NCI-H146 (cell line): Measurements from ENCODE around the gene EFNA1.
"Not testable (repeated sequence)": the region's sequence is repeated elsewhere in the genome, so short reads cannot be mapped to it uniquely, and the experiment has no call there.

Experiments
- DNase-seq: peaks from one replicate; lab custom pipeline; 2025; lab: John Stamatoyannopoulos, UW

Gene EFNA1

DNA sequence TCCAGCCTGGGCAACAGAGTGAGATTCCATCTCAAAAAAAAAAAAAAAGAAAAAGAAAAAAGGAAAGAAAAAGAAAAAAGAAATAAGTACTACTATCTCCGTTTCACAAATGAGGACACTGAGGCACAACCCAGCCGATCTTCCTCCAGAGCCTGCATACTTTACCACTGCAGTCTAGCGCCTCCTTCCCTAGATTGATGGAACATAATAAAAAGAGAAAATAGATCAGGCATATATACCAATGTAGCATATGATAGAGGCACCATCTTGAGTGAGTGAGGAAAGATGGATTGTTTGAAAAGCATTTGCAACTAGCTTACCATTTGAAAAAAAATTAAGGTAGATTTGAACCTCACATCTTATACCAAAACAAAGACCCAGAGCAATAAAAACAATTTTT lies 17.8 kb downstream of the EFNA1 start:
- no peak for DNase-seq

DNA sequence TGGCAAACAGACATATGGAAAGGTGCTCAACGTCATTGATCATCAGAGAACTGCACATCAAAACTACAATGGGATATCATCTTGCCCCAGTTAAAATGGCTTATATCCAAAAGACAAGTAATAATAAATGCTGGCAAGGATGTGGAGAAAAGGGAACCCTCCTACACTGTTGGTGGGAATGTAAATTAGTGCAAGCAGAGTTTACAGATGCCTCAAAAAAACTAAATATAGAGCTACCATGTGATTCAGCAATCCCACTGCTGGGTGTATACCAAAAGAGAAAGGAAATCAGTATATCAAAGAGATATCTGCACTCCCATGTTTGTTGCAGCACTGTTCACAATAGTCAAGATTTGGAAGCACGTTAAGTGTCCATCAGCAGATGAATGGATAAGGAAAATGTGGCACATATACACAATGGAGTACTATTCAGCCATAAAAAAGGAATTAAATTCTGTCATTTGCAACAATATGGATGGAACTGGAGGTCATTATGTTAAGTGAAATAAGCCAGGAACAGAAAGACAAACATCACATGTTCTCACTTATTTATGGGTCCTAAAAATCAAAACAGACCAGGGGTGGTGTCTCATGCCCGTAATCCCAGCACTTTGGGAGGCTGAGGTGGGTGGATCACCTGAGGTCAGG lies 28.4 kb downstream of the EFNA1 start:
- DNase-seq = not testable (repeated sequence)

DNA sequence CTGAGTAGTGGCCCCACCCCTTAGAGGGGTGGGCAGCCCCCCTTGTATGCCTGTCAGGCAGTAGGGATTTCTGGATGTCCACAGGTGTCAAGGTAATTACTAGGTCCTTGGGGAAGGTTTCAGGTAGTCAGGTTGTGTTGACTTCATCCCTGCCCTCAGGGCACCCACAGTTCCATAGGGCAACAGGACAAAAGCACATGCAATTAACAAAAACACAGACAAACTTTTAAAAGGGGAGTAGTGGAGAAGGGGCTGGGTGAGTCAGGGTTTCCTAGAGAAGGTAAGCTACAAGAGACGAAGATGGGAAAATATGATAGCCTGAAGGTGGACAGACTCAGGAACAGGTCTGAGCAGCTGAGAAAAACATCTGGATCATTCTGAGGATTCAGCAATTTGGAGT lies 31.3 kb downstream of the EFNA1 start:
- peak; percentile 54 for DNase-seq

DNA sequence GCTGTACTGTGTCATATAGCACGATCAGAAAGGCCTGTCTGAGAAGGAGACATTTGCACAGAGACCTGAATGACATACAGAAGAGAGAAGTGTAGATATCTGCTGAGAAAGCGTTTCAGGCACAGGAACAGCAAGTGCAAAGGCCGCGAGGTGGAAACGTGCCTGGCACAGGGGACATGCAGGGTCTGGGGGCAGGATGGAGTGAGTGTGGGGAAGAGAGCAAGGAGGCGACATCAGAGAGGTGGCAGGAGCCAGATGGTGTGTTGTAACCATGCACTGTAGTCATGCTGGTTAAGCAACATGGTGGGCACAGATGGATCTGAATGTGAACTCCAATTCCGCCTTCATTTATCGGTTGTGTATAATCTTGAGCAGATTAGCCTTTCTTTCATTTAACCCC lies 32.5 kb downstream of the EFNA1 start:
- no peak for DNase-seq

DNA sequence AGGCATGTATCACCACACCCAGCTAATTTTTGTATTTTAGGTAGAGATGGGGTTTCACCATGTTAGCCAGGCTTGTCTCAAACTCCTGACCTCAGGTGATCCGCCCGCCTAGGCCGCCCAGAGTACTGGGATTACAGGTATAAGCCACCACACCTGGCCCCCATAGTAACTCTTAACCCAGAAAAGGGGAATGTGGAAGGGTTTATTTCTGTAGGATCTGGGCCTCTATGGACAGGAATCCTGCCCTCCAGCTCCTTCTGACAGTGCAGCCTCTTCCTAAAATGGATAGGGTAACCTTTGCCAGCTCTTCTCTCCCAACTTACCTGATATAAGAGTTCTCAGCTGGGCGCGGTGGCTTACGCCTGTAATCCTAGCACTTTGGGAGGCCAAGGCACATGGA lies 35.0 kb downstream of the EFNA1 start:
- not testable (repeated sequence) for DNase-seq

DNA sequence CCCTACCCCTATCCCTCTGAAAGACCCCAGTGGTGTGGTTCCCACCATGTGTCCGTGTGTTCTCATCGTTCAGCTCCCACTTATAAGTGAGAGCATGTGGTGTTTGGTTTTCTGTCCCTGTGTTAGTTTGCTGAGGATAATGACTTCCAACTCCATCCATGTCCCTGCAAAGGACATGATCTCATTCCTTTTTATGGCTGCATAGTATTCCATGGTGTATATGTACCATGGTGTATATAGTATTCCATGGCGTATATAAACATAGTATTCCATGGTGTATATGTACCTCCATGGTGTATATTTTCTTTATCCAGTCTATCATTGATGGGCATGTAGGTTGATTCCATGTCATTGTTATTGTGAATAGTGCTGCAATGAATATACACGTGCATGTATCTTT lies 36.1 kb downstream of the EFNA1 start:
- not testable (repeated sequence) for DNase-seq

DNA sequence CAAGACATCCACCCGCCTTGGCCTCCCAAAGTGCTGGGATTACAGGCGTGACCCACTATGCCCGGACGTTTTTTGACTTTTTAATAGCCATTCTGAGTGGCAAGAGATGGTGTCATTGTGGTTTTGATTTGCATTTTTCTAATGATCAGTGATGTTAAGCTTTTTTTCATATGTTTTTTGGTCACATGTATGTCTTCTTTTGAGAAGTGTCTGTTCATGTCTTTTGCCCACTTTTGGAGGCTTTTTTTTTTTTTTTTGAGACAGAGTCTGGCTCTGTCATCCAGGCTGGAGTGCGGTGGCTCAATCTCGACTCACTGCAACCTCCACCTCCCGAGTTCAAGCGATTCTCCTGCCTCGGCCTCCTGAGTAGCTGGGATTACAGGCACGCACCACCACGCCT lies 36.9 kb downstream of the EFNA1 start:
- not testable (repeated sequence) for DNase-seq

DNA sequence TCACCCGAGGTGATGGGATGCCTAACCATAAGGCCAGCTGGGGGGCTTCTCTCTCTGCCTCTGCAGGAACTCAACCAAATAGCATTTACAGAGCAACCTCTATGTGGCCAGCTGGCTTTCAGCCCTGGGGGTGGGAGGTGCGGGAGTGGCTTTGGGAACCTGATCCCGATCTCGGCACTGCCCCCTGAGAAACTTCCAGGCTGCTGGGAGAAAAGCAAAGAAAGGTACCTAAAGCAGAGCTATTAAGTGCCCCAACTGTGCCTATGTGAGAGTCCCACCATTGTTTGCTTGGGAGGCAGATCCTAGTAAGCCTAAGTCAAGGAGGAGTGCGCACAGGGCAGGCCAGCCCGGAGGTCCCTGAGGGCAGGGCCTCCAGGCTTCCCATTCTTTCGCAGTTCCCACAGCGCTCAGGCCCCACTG lies 38.4 kb downstream of the EFNA1 start:
- no peak for DNase-seq

DNA sequence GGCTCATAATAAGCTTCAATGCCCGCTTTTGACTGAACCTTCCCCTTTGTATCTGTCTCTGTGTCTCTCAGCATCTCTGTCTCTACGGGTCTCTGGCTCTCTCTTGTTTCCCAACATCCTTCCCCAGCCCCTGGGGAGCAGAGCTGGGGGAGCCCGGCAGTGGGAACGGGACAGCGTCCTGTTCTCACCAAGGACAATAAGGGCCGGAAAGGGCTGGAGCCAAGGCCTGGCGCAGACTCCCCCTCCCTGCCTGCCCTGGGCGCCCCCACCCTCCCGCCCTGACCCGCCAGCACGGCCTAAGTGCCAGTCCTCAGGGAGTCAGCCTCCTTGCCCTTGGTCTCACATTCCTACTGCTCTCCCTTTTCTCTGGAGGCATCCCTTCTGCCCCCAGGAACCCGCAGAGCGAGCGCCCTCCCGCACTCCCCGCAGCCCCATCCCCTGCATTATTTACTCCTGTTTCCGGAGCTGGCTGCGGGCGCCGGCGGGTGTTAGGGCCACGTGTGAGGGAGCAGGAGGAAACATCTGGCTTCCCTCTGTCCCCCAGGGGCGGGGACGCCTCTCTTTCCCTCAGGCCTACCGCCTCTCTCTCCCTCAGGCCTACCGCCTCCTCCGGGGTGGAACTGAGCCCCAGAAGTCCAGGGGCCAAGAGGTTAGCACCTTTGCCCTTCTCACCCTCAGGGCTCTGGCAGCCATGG lies 38.9 kb downstream of the EFNA1 start:
- DNase-seq = peak; percentile 43

DNA sequence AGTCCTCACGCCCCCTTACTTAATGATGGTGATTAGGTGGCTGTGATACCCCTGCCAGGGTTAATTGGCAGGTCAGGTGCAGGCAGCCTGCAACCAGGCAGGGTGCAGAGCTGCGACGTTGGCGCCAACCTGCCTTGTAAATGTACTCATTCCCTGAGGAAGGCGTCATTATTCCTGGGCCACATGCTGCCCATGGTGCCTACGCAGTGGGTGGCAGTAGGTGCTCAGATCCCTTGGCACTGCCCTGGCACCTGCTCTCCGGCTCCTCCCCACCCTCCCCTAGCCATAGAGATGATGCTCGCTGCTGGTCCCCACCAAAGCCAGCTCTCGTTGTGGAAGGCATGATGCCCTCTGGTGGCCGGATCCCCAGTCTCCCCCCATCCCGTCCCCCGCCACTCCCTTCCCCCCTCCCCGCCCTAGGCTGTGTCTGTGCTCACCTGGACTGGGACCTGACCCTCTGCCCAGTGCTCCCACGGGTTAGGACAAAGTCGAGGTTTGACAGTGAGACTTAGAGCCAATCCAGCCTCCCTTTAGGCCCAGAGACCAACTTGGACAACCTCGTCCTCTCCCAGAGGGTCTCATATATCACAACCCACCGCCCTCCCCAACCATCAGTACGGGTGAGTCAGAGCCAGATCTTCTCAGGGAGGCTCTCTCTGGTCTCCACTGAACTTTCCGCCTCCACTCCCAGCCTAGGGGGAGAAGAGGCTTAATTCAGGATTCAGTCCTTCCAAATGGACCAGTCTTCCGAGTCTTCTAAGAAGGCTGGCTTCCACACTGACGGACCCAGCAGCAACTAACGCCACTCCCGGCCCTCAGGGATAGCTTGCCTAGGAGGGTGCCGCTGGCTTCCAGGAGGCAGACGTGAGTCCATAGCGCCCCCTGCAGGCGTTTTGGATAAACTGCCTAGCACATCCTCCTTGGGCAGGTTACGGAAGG lies 39.8 kb downstream of the EFNA1 start:
- DNase-seq = peak; percentile 87

DNA sequence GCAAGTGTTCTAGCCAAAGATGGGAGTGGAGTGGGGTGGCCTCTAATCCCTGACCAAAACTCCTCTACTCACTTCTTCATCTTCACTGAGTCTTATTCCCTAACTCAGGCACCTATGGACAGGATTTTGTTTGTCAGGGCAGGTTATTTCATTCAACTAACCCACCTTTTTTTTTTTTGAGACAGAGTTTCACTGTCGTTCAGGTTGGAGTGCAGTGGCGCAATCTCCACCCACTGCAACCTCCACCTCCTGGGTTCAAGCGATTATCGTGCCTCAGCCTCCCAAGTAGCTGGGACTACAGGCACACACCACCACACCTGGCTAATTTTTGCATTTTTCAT lies 40.4 kb downstream of the EFNA1 start:
- not testable (repeated sequence) for DNase-seq

DNA sequence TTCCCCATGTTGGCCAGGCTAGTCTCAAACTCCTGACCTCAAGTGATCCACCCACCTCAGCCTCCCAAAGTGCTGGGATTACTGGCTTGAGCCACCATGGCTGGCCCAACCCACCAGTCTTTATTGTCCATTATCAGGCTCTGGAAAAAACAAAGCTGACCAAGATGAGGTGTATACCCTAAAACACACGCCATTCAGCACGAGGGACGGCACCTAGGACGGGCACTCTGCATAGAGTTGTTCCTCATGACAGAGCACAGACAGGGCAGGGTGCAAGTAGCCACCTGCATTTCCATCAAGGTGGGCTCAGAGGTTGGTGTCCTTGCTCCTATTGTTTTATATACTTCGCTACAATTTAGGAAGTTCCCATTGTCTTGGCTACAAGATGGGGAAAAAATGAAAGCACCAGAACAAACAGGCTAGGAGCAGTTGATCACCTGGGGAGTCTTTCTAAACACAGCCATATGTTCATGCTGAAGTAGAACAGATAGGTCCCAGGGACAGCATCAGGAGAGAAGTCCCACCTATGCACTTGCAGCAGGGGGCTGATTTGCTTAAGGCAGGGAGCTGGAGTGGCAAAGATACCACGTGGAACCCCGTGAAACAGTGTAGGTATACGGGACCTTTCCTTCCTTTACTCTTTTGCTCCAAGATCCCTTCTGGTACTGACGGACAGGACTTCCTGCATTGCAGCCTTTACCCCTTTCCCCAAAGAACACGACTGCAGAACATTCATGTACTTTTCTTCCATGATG lies 41.0 kb downstream of the EFNA1 start:
- no peak for DNase-seq

DNA sequence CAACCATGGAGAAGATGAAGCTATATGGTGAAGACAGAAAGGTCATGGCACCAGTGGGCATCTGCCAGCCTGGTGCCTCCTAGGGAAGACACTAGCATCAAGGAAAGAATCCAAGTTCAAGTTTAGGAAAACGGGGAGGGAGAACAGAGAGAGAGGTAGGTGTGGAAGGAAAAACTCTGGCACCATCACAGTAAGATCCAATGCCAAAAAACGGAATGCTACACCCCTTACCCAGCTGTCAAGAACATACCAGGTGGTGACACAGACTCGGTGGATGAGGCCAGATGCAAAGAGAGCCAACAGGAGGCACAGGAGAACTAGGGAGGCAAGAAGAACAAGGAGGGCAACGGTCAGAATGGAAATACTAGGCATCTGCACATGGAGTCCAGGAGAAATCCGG lies 41.9 kb downstream of the EFNA1 start:
- no peak for DNase-seq

DNA sequence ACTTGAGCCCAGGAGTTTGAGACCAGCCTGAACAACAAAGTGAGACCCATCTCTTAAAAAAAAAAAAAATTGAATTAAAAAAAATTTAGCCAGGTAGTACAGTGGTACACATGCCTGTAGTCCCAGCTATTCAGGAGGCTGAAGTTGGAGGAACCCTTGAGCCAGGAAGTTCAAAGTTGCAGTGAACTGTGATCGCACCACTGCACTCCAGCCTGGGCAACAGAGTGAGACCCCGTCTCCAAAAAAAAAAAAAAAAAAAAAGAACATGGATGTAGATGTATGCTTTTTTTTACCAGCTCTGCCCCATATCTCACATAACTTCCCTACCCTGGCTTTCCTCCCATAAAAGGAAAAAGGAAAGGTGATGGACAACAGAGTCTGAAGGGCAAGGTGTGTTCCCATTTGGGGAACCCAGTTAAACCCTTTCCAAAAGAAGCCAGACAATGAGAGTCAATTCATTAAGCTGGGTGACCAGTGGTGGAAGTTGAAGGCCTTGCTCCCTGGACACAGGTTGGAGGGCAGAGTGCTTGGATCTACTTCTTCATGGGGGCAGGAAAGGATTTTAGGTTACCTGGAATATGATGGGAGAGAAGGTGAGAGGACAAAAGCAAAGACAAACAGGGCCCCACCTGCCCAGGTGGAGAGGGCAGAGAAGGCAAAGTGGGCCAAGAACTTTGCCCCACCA lies 42.6 kb downstream of the EFNA1 start:
- DNase-seq = no peak

DNA sequence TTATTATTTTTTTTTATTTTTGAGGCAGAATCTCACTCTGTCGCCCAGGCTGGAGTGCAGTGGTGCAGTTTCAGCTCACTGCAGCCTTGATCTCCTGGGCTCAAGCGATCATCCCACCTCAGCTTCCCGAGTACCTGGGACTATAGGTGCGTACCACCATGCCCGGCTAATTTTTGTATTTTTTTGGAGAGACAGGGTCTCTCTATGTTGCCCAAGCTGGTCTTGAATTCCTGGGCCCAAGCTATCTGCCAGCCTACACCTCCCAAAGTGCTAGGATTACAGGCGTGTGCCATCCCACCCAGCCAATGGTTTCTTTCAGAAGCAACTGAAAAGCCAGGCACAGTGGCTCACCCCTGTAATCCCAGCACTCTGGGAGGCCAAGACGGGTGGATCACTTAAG lies 43.1 kb downstream of the EFNA1 start:
- no peak for DNase-seq

DNA sequence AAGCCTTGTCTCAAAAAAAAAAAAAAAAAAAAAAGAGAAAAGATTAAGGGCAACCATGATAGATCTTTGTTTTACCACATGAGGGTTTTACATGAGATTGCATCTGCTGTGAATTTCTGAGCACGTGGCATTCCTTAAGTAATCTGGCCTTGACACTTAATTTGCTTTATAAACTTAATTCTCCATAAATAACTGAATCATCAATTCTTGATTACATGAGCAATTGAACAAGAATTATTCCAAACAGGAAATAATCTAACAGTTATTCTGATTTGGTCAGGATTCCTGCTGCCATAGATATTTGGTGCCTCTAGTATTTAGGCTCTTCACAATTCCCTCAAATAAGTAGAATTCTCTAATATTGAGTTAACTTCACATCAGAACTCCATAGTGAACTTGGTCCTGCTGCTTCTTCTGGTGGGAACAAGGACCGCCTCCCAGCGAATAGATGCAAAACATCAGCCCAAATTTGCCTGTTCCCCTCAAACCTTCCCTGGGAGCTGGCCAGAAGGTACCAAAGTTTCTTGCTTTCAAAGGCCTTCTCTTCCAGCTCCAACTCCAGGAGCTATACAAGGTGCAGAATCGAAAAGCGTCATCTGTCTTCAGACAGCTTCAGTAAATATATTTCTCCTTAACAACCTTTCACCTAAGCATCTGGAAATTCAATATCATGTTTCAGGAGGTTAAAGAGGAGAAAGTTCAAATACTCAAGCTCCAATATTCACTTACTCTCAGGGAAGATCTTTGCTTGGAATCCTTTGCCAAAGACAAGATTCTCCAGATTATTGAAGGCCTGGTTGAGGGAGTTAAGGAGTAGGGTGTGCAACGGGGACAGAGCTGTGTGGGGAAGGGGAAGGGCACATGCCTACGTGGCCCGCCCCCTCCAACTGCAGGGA lies 44.4 kb downstream of the EFNA1 start:
- no peak for DNase-seq

DNA sequence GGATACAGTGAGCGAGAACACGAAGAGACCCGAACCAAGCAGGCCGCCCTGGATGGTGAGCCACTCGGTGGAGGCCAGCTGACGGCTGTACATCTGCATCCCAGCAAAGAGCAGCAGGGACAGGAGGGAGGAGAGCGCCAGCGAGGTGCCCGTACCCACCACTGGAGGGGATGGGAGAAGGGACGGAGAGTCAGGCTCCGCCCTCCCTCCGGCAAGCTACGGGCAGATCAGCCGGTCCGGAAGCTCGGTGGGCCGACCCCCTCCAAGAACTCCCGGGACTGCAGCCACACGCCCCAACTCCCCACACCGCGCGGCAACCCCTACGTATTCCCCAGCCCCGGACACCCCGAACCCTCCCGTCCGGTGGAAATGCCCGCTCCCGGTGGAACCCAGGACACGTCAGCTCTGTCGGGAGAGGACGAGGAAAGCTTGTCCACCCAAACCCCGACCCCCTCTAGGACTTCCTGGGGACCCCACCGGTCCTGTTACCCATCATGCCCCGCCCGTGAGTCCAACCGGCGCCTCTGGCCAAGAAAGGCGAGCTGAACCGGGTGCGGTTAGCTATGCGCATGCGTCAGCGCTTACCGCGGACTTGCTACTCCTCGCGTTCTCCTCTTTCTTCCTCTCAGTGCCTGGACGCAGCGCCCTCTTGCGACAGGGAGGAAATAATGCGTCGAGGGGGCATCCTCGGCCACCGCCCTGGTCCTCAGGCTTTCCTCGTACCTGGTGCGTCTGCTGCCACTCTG lies 45.2 kb downstream of the EFNA1 start, which contains the start of gene KRTCAP2:
Gene KRTCAP2 (minus strand): TSS at position 573 of the 746 bp plus-strand sequence. CDS start 80 bp downstream, at position 493.
- DNase-seq = peak; percentile 96

DNA sequence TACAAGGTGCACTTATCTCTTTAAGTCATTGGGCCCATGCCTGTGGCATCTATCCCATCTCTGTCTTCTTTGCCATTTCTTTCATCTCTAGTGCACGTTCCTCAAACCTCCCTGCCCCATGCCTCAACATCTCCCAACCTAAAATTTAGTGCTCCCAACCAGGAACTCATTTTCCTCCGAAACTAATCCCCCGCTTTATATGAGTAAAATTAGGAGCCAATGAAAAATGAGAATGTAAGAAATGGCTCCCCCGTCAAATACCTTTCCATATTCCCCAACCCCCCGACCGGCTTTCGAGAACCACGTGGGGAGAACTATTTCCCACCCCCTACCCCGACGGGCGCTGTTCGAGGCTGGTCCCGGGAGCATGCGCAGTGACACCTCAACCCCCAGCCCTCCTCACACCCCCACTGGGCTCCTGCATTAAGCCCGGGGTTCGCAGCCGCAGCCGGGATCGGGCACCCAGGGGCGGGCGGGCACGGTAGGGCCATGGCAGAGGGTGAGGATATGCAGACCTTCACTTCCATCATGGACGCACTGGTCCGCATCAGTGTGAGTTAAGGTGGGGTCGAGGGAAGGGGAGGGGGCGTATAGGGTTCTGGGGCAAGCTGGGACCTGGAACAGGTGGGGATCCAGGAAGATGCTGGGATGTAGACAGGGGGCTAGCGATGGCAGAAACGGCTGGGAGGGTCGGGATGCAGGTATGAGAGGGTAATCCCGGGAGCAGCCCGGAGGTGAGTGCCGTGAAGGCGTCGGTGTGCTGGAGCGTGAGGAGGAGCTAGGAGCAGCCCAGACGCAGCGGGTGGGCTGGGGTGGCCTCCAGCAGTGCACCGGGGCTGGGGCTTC lies 46.0 kb downstream of the EFNA1 start, which contains the start of gene TRIM46:
Gene TRIM46 (plus strand): TSS at position 372 of the 846 bp plus-strand sequence. CDS start 118 bp downstream, at position 490.
- DNase-seq = peak; percentile 89
